Lower leg skin (tissue), 3 donors: ENCODE data around the gene C9orf78.

Source experiments
- POLR2A ChIP-seq, 2 donors: fragments of 450-650 bp; IDR thresholded peaks; one replicate each; pipeline ENCODE4 v1.6.1; 2016 to 2017; ENCODE audit warnings: antibody characterized with exemption in 2 of 2, mild to moderate bottlenecking in 1 of 2, moderate library complexity in 1 of 2
- TF ChIP-seq, protein P1 (sequence below), 3 donors: fragments of 450-650 bp; IDR thresholded peaks; one replicate each; pipeline ENCODE4 v1.5.1; 2016; ENCODE audit warnings: antibody characterized with exemption in 3 of 3, mild to moderate bottlenecking in 3 of 3, moderate library complexity in 2 of 3

DNA sequence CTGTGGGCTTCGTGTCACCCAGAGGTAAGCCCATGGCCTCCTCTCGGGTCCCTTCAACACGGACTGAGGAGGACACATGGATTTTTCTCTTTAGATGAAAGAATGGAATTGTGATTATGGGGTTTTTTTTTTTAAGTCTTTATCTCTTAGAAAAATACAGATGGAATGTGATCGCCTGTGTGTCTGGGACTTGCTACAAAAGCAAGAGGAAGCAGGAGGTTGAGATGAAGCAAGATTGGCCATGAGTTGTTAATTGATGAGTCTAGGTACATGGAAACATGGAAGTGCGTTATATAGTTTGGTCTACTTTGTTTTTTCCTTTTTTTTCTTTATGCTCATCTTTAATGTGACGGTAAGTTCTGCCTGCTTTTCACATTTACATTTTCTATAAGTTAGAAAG is 14.8 kb upstream of the C9orf78 start:
- TF ChIP-seq, protein P1, sequence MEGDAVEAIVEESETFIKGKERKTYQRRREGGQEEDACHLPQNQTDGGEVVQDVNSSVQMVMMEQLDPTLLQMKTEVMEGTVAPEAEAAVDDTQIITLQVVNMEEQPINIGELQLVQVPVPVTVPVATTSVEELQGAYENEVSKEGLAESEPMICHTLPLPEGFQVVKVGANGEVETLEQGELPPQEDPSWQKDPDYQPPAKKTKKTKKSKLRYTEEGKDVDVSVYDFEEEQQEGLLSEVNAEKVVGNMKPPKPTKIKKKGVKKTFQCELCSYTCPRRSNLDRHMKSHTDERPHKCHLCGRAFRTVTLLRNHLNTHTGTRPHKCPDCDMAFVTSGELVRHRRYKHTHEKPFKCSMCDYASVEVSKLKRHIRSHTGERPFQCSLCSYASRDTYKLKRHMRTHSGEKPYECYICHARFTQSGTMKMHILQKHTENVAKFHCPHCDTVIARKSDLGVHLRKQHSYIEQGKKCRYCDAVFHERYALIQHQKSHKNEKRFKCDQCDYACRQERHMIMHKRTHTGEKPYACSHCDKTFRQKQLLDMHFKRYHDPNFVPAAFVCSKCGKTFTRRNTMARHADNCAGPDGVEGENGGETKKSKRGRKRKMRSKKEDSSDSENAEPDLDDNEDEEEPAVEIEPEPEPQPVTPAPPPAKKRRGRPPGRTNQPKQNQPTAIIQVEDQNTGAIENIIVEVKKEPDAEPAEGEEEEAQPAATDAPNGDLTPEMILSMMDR (IDR thresholded peaks at IDR 0.05), result no peak
- TF ChIP-seq POLR2A (IDR thresholded peaks at IDR 0.05), result no peak
